HG03442 (cell line): ENCODE results near the gene ANHX.
A peak's percentile ranks its signal among the peaks of the same experiment; 100 is the strongest.

Experiments
- ATAC-seq: cut with Tn5 transposase; IDR thresholded peaks from one replicate; pipeline ENCODE4 v1.9.1; 2021; ENCODE audit warnings: mild to moderate bottlenecking, moderate library complexity; ENCODE audit not compliant: unreplicated experiment

Gene ANHX

DNA sequence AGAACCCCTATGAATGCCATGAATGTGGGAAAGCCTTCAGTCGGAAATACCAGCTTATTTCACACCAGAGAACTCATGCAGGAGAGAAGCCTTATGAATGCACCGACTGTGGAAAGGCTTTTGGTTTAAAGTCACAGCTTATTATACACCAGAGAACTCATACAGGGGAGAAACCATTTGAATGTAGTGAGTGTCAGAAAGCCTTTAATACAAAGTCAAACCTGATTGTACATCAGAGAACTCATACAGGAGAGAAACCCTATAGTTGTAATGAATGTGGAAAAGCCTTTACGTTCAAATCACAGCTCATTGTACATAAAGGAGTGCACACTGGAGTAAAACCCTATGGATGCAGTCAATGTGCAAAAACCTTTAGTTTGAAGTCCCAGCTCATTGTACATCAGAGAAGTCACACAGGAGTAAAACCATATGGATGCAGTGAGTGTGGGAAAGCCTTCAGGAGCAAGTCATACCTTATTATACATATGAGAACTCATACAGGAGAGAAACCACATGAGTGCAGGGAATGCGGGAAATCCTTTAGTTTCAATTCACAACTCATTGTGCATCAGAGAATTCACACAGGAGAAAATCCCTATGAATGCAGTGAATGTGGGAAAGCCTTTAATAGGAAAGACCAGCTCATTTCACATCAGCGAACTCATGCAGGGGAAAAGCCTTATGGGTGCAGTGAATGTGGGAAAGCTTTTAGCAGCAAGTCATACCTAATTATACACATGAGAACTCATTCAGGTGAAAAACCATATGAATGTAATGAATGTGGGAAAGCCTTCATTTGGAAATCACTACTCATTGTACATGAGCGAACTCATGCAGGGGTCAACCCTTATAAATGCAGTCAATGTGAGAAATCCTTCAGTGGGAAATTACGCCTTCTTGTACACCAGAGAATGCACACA is 32.1 kb downstream of the ANHX start:
- ATAC-seq: no peak

DNA sequence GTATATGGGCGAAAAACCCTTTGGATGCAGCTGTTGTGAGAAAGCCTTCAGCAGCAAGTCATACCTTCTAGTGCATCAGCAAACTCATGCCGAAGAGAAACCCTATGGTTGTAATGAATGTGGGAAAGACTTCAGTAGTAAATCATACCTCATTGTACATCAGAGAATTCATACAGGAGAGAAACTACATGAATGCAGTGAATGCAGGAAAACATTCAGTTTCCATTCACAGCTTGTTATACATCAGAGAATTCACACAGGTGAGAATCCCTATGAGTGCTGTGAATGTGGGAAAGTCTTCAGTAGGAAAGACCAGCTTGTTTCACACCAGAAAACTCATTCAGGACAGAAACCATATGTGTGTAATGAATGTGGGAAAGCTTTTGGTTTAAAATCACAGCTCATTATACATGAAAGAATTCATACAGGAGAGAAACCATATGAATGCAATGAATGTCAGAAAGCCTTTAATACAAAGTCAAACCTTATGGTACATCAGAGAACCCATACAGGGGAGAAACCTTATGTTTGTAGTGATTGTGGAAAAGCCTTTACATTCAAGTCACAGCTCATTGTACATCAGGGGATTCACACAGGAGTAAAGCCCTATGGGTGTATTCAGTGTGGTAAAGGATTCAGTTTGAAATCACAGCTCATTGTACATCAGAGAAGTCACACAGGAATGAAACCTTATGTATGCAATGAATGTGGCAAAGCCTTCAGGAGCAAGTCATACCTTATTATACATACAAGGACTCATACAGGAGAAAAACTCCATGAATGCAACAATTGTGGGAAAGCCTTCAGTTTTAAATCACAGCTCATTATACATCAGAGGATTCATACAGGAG is 33.0 kb downstream of the ANHX start:
- no peak for ATAC-seq

GRCh38 chr12:133201888-133202287 is 33.8 kb downstream of the ANHX start:
- no peak for ATAC-seq

GRCh38 chr12:133192847-133193246 is 42.8 kb downstream of the ANHX start:
- ATAC-seq: no peak

GRCh38 chr12:133190176-133190575 is 45.5 kb downstream of the ANHX start:
- ATAC-seq: no peak

- peak; percentile 97 for ATAC-seq
These were observed 54.3 kb downstream of the ANHX start, which contains the start of gene ZNF268 for GRCh38 chr12:133181238-133181959. Gene ZNF268 (plus strand): TSS chr12:133181495. CDS start chr12:133181998, 503 bp downstream.

- no peak for ATAC-seq
These were observed 55.0 kb downstream of the ANHX start for GRCh38 chr12:133180669-133181068.

GRCh38 chr12:133174901-133175300 is 60.8 kb downstream of the ANHX start:
- no peak for ATAC-seq

DNA sequence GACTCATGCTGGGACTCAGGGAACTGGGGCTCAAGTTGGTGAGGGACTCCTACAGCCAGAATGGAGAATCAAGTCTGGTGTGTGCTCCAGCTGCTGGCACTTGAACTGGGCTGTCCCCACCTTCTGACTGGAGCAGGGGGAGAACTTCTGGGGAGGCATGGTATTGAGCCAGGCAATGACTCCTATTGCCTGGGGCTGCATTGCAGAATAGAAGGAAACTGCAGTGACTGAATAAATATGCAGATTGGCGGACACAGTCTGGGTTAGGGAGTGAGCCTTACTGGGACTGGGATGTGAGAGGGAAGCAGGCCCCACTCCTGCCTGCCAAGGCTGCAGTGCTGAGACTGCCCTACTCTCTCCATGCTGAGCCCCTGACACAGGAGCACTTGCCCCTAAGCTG is 63.2 kb downstream of the ANHX start:
- no peak for ATAC-seq
